IPS DF 4.7 (cell line): Measurements from ENCODE around the gene FAM20B.
A peak's percentile ranks its signal among the peaks of the same experiment; 100 is the strongest.
"Not testable (repeated sequence)": the region's sequence is repeated elsewhere in the genome, so short reads cannot be mapped to it uniquely, and the experiment has no call there.

Source experiments
- DNase-seq: peaks from one replicate; pipeline ENCODE4 v3.0.0-alpha.2; 2013; ENCODE audit warnings: low spot score; ENCODE audit errors: extremely low read depth

The FAM20B gene, protein sequence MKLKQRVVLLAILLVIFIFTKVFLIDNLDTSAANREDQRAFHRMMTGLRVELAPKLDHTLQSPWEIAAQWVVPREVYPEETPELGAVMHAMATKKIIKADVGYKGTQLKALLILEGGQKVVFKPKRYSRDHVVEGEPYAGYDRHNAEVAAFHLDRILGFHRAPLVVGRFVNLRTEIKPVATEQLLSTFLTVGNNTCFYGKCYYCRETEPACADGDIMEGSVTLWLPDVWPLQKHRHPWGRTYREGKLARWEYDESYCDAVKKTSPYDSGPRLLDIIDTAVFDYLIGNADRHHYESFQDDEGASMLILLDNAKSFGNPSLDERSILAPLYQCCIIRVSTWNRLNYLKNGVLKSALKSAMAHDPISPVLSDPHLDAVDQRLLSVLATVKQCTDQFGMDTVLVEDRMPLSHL

DNA sequence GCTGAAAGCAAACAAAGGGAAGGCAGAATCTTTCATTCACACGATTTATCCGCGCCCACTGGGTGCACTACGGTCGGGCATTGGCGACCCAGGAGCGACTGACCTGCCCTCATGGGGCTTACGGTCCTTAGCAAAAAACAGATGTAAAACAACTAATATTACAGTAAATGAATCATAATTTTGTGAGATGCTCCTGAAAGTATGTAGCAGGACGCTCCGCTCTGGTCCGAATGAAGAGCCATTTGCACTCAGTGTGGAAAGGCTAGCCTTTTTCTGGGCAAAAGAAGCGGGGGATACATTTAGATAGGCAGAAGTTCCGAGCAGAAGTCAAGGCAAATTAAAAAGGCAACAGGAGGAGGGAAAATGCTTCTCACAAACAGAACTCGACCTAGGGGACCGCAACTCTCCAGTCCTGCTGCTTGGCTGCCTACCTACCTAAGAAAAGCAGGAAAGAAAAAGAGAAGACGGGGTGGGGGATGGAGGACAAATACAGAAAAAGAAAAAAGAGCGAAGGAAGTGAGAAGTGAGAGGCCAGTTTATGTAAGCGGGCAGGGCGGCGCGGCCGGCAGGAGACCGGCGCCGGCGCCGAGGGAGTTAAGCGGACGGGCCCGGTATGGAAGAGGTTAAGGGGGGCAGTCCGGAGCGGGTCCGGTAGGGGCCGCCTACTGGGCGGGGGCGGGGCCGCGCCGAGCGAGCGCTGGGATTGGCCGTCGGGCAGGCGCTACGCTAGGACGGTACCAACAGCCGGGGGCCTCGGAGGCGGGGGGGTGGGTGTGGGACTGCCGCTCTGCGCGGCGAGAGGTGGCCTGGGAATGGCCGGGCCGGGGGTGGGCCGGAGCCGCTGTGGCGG, at the start of gene FAM20B:
FAM20B (plus strand) TSS at position 770 of the 850 bp plus-strand sequence. CDS start 17,954 bp downstream, outside the sequence.
- no peak for DNase-seq

DNA sequence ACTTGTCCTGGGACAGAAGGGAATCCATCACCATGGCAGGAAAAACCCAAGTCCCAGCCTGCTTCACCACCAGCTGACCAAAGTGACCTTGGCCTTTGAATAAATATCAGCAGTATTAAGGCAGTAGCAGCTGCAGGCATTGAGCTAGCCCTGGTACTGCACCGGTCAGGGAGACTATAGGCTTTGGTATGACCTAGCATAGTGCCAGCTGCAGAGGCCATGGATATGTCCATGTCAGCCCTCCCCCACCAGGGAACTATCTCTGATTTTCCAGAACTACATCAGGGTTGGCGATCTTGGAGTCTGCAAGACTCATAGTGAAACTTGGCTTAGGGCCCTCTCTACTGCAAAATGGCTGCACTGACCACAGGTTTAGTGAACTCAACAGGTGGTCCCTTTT, 49.2 kb upstream of the FAM20B start:
- DNase-seq: no peak

DNA sequence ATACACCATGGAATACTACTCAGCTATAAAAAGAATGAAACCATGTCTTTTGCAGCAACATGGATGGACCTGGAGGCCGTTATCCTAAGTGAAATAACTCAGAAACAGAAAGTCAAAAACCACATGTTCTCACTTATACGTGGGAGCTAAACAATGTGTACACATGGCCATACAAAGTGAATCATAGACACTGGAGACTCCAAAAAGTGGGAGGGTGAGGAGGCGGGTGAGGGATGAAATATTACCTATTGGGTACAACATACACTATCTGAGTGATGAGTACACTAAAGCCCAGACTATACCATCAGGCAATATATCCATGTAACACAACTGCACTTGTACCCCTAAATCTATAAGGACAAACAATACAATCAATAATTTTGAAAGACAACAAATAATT, 39.5 kb upstream of the FAM20B start:
- no peak for DNase-seq

DNA sequence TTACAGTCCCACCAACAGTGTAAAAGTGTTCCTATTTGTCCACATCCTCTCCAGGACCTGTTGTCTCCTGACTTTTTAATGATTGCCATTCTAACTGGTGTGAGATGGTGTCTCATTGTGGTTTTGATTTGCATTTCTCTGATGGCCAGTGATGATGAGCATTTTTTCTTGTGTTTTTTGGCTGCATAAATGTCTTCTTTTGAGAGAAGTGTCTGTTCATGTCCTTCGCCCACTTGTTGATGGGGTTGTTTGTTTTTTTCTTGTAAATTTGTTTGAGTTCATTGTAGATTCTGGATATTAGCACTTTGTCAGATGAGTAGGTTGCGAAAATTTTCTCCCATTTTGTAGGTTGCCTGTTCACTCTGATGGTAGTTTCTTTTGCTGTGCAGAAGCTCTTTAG, 37.5 kb upstream of the FAM20B start:
- DNase-seq: not testable (repeated sequence)

DNA sequence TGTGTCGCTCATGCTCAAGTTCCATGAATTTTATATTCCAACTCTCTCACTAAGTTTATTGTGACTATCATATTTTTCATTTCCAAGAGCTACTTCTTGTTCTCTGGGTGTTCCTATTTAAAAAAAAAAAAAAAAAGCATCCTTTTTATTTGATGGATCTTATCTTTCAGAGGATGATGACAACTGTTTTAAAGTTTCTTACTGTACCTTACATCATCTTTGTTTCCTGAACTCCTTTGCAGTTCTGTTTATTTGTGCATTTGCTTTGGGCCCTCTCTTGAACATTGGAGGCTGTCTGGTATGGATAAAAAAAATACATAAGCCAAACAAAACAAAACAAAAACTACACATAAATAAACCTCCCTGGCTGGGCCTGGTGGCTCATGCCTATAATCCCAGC, 32.1 kb upstream of the FAM20B start:
- DNase-seq: no peak

DNA sequence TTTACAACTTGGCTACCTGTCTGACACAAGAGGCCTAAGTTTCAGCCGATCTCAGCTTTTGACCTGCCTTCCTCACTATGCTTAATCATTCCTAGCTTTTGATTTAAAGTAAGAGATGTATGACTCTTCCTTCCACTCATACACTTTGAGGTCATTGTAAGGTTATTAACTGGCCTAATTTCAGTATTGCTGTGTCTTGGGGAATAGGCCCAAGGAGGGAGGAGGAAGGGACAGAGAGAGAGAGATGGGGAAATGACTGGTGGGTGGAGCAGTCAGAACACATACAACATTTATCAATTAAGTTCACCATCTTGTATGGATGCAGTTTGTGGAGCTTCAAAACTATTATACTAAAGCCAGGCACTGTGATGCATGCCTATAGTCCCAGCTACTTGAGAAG, 28.3 kb upstream of the FAM20B start:
- no peak for DNase-seq

DNA sequence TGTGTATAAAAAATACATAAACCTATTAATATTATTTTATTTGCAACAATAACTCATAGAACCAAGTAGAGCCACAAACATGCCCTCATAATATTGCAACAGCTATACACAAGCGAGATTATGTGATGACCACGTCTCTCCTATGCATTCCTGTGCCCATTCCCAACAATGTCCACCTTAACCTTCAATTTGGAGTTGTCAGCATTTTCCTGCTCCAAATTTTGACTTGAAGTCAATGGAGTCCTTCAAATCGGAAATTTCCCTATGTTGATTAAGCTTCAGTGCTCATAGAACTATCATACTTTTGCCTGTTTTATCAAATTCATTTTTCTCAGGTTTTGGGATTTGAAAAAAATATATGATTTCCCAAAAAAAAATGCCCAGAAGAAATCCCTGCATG, 27.4 kb upstream of the FAM20B start:
- DNase-seq: no peak

DNA sequence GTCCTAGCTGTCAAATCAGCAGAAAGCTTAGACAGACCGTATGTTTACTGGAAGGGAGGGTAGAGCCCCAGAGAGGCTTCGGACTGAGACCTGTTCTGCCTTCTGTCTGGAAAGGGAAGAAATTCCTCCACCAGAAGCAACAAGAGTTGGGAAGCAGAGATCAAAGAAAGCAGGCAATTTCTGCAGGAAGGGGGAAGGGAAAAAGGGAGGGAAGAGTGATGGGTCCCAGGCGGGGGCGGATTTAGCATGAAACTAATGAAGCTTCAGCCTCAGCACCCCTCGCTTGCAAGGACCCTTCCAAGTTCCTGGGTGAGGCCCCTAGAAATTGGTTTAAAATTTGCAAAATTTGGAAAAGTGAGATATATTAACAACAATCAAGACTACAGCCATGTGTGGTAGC, 26.6 kb upstream of the FAM20B start:
- no peak for DNase-seq

DNA sequence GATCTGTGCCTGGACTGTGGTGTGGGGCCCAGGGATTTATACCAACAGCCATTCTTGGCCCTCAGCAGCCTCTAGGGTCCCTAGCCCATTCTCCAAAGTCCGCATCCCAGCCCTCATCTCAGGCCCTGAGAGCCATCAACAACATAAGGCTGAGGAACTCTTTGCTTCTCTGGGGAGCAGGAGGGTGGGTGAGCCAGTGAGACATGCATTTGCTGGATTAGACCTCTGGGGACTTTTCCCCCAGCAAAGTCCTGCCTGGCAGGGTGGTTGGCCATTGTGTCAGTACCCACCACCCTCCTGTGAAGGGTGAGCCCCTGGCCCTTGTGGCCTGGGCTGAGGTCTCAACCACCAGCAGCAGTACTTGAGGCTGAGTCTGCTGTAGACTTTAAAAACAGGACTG, 24.2 kb upstream of the FAM20B start:
- DNase-seq: no peak

DNA sequence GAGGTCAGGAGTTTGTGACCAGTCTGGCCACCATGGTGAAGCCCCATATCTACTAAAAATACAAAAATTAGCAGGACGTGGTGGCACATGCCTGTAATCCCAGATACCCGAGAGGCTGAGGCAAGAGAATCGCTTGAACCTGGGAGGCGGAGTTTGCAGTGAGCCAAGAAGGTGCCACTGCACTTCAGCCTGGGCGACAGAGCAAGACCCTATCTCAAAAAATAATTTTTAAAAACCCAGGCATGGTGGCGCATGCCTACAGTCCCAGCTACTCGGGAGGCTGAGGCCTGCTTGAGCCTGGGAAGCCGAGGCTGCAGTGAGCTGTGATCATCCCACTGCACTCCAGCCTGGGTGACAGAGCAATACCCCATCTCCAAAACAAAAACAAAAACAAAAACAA, 23.6 kb upstream of the FAM20B start:
- DNase-seq: not testable (repeated sequence)

DNA sequence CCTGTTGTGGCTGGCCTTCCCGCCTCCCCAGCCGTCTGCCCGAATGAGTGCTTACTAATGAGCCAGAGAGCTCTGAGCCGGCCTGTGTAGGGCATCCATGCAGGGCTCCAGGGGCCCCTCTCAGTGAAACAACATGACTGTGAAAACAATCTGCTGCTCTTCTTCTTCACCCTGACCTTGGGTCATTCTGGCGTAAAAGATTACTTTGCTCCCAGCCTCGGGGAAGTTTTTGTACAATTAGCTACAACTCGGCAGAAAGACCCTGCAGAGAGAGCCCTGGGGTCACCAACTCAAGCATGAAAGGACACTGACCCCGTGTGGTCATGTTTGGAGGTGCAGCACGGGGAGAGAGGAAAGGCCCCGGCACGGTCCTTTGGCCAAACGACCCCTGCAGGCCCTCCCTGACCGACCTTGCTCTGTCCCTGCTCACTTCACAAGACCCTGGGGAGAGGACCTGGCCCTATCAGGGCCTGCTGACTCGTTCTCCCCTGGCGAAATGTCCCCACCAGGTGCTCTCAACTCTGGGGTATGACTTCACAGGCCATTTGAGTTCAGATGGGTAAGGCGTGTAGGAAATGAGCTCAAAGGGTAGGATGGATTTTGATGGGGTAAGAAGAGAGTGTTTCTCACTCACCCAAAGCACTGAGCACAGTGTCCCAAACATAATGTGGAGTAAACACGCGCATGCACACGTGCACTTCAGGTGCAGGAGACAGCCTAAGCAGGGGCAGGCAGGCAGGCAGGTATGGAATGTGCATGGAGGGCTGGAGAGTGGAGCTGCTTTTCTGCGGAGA, 22.9 kb upstream of the FAM20B start:
- DNase-seq: peak; percentile 89

DNA sequence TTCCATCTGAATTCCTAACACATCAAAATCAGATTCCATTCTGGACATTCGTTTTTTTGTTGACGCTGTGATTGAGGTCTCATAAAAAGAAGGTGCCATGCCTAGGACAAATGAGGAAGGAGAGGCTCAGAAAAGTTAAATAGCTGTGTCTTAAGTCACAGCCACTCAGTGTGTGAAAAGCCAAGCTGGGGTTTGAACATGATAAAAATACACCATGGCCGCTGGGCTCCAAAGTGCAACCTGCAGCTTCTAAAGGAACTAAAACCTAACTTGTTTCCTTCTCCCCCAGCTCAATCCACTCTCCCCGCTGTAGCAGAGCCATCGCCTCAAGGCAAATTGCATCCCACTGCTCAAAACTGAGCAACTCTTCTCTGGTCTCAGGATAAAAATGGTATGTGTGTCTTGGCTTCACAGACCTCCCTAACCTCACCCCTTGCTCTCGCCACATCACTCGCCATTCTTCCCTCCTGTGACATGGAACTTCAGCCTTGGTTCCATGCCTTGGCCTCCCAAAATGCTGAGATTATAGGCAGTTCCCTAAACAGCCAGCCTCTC, 22.1 kb upstream of the FAM20B start:
- no peak for DNase-seq

DNA sequence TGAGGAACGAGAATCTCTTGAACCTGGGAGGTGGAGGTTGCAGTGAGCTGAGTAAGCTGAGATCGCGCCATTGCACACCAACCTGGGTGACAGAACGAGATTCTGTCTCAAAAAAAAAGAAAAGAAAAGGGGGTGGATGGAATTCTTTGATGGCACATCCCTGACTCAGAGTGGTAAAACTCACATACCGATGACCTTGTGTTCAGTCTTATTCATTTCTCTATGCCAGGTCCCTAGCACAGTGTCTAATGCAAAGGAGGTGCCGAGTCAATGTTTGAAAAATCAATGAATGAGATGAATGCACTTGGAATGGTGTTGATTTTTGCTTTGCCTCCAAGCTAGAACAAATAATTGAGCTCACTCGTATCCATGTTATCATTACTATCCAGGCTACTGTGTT, 18.5 kb upstream of the FAM20B start:
- no peak for DNase-seq

DNA sequence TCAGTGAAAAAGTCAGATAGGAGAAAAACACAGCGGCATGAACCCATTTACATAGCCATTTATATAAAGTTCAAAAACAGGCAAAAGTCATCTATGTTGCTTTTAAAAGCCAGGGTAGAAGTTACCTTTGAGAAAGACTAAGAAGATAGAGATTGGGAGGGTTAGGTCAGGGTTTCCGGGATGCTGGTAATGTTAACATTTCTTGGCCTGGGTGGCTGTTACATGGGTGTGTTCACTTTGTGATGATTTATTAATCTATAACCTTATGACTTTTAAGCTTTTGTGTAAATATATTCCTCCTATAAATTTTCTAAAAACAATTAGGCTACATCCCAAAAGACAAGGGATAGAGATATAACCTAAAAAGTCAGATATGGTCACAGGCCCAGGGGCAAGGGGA, 15.0 kb upstream of the FAM20B start:
- DNase-seq: no peak

DNA sequence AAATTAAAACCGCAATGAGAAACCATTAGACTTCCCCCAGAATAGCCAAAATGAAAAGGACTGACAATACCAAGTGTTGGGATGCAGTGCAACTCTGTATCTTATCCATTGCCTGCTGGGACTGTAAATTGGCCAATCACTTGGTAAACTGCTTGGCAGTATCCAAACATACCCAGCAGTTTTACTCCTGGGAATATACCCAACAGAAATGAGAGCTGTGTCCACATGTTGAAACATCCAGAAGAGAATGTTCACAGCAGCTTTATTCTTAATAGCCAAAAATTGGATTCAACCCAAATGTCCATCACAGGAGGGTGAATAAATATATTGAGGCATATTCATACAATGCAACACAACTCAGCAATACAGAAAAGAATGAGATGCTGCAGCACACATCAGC, 13.7 kb upstream of the FAM20B start:
- no peak for DNase-seq

DNA sequence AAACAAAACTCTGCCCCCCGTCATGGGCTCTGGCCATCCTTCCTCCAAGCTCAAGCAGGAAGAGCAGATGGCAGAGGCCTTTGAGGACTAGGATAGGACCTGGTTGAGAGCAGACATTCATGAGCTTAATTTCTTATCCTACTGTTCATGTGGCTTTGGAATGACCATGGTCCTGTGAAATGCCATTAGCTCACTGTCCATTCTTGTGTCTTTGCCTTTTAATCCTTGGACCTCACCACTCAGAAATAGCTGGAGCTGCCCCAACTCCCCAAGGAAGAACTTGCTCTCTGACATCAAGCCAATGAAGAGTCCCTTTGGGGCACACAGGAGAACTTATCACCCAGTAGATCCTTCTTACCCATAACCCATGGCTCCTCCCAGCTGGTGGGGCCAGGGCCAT, 11.6 kb upstream of the FAM20B start:
- no peak for DNase-seq

DNA sequence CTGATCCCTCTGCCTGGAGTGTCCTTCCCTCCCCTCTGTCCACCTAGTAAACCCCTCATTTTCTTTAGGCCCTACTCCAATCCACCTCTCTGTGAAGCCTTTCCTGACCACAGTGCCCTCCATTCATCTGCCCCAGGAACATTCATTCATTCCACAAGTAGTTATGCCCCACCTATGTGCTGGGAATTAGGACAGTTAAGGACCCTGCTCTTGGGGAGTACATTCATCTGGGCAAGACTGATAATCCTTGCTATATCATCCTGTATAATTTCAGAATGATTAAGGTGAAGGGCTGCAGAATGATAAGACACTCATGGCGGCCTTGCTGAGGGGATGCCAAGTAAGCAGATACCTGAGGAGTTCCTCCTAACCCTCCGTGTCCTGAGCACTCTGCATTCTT, 10.3 kb upstream of the FAM20B start:
- no peak for DNase-seq

DNA sequence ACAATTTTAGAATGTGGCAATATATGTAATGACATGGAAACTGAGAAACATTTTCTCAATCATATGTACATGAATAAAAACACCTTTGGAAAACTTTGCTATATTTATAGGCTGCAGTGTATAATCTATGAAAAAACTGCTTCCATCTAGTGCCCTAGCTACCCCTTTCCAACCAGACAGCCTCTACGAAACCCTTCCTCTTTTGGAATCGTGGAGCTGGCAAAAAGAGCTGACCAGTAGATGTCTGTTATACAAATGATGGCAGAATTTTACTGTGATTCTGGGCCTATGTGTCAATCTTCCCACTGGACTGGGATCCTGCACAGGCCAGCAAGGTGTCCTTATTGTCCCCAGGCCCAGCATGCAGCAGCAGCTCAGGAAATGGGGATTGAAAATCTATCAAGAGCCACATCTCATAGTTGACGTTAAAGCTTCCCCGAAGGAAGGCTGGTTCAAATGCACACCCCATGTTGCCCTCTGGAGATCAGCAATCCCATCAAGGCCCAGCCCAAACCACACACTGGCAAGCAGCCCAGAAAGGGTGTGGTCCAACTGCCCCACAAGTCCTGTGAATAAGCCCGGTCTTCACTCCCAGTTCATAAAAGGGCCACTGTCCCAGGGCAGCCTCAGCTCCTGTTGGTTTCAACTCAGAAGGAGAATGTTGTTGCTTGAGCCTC, 8.8 kb upstream of the FAM20B start:
- no peak for DNase-seq

DNA sequence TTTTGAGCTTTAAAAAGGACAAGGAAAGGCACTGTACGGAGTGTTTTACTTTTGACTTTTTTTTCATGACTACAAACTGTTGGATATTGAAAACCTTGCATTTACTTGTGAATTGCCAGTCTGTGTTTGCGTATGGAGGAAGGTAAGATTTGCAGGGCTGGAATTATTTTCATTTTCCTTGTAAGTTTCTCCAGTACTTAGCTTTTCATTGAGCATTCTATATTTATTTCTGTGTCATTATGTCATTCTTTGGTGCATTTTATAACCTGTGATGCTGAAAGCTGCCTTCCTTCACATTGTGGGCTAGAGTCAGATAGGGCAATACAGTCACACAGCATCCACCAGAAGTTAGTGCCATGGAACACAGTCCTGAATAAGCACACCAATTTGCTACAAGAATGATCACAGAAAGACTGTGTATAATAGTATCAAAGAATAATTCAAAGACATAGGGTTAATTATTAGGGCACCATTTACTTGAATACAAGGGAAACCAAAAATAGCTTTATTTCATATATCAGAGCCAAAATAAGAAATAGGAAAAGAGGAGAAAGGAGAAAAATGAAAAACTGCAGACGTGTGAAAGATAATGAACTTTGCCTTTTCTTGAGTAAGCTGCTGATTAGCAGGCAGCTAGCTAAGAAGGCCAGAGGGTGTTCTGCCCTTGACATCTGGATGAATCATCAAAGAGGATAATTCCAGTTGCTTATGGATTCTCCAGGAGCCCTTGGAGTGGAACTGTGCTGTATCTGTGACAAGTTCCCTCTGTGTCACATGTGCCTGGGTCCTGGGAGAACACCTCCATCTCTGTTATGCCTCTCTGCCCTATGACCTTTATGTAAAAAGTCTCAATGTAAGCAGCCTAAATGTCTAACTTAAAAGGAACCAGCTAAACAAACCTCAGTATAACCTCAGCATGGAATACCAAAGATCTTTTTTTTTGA, 8.0 kb upstream of the FAM20B start:
- no peak for DNase-seq

DNA sequence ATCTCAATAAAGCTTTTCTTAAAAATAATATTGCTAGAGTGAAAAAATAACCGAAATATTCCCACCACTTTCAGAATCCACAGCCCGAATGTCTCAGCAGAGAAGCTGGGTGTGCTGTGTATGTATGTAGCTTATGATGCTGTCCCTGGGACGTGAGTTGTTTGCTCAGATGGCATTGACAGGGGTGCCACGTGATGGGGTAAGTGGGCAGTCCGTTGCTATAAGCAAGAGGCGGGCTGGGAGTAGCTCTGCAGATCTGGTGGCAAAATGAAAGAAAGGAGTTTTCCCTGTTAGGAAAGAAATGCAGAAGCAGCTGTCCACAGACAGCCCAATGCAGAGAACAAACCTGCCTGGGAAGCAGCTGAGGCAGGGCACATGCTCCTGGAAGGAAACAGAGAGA, 3.8 kb upstream of the FAM20B start:
- DNase-seq: no peak
